K562 (cell line): ENCODE measurements around the gene MANBA. TPM values are rescaled to one million over a fixed set of nuclear protein-coding genes. Genes with fewer than 3 reads are reported as not detected.

ENCODE experiments used
- ATAC-seq: fragments of 200-7000 bp; cut with Tn5 transposase; 3 replicates; pipeline ENCODE4 v1.9.1; 2020; ENCODE audit warnings: moderate library complexity
- BruUV-seq: library from RNA; stranded (reverse); fragments of 400-500 nt; replicated peaks from 2 replicates; lab custom pipeline; 2021; lab: Mats Ljungman, UMichigan
- CTCF ChIA-PET: fragments of 300-600 bp; formaldehyde crosslinking; extraction: SDS; loops from one replicate; lab custom pipeline; 2021; ENCODE audit warnings: low intra/inter-chr PET ratio; lab: Yijun Ruan, JAX
- POLR2A ChIA-PET: fragments of 300-600, 350-650 bp; sonication (Branson Sonifier 250); formaldehyde crosslinking; extraction: SDS; loops from one replicate; lab custom pipeline; 2021; ENCODE audit warnings: antibody characterized with exemption, inconsistent platforms; lab: Yijun Ruan, JAX
- DNase-seq, 4 experiments: peaks; one replicate each; pipeline versions ENCODE4 v3.0.0 to v3.0.0-alpha.2; 2011 to 2018; ENCODE audit warnings: low spot score in 3 of 4, mixed read lengths in 3 of 4; ENCODE audit errors: extremely low read depth in 1 of 4
- FAIRE-seq: peaks from 2 replicates; lab custom pipeline; 2011; peaks lifted over from hg19 to GRCh38; lab: Jason Lieb, UNC
- H2AFZ ChIP-seq: 2 replicates; pipeline ENCODE4 v1.6.0; 2011; ENCODE audit warnings: low read depth, low read length, control low read depth, inconsistent platforms
- H3K27ac ChIP-seq: fragments of 200-600 bp; 3 replicates; pipeline ENCODE4 v1.8.0; 2011; ENCODE audit warnings: low read depth, mild to moderate bottlenecking, control low read depth, inconsistent platforms, low read length, moderate library complexity, mixed read lengths; ENCODE audit errors: extremely low read depth
- H3K27me3 ChIP-seq, 2 experiments: fragments of 300-600 bp in 1 of 2; 2 replicates in 1 of 2; 3 replicates in 1 of 2; pipeline versions ENCODE4 v1.6.0 to v1.8.0; 2011; ENCODE audit warnings: inconsistent platforms in 2 of 2, low read length in 2 of 2, mild to moderate bottlenecking in 1 of 2, mixed read lengths in 1 of 2, moderate library complexity in 1 of 2; ENCODE audit not compliant: control insufficient read depth in 2 of 2, insufficient read depth in 2 of 2
- H3K36me3 ChIP-seq: fragments of 300-600 bp; 3 replicates; pipeline ENCODE4 v1.8.0; 2011; ENCODE audit warnings: mild to moderate bottlenecking, low read length, inconsistent platforms; ENCODE audit not compliant: control insufficient read depth, insufficient read depth
- H3K4me1 ChIP-seq, 2 experiments: fragments of 200-600 bp in 1 of 2; replicated peaks in 1 of 2; 2 replicates in 1 of 2; 3 replicates in 1 of 2; pipeline versions ENCODE4 v1.5.1 to v1.8.0; 2011; ENCODE audit warnings: inconsistent platforms in 2 of 2, low read length in 2 of 2, mild to moderate bottlenecking in 1 of 2, mixed read lengths in 1 of 2, moderate library complexity in 1 of 2; ENCODE audit not compliant: control insufficient read depth in 2 of 2, insufficient read depth in 2 of 2
- H3K4me2 ChIP-seq: 2 replicates; pipeline ENCODE4 v1.6.1; 2011; ENCODE audit warnings: low read length, control low read depth, inconsistent platforms, mixed read lengths; ENCODE audit not compliant: insufficient read depth
- H3K4me3 ChIP-seq: fragments of 200-600 bp; sonication (generic), shearing (Covaris generic); 2 replicates; pipeline ENCODE4 v1.5.1; 2016; ENCODE audit warnings: control low read depth, inconsistent platforms
- H3K79me2 ChIP-seq: fragments of 200-600 bp; 3 replicates; pipeline ENCODE4 v1.8.0; 2011; ENCODE audit warnings: low read length, inconsistent platforms; ENCODE audit not compliant: control insufficient read depth, insufficient read depth
- H3K9ac ChIP-seq, 2 experiments: 2 replicates each; pipeline versions ENCODE4 v1.6.0 to v1.6.1; 2011; ENCODE audit warnings: low read depth in 2 of 2, low read length in 2 of 2, control low read depth in 1 of 2, inconsistent platforms in 1 of 2, mild to moderate bottlenecking in 1 of 2, mixed read lengths in 1 of 2; ENCODE audit not compliant: insufficient read depth in 1 of 2
- H3K9me1 ChIP-seq: one replicate; pipeline ENCODE4 v1.6.0; 2011; ENCODE audit warnings: inconsistent platforms, mild to moderate bottlenecking, low read length, moderate library complexity; ENCODE audit not compliant: control insufficient read depth, insufficient read depth
- H3K9me3 ChIP-seq: replicated peaks from 2 replicates; pipeline ENCODE4 v1.5.1; 2011; ENCODE audit warnings: low read depth, low read length, inconsistent platforms; ENCODE audit not compliant: control insufficient read depth, insufficient read depth
- H4K20me1 ChIP-seq: replicated peaks from 2 replicates; pipeline ENCODE4 v1.6.1; 2011; ENCODE audit warnings: low read length, inconsistent platforms, mixed read lengths; ENCODE audit not compliant: control insufficient read depth, insufficient read depth
- ARID4B ChIP-seq: sonication (generic); formaldehyde crosslinking; IDR thresholded peaks from 2 replicates; pipeline ENCODE4 v1.8.0; 2022; ENCODE audit warnings: mild to moderate bottlenecking, missing genetic modification reagents
- CREB1 ChIP-seq, 2 experiments: sonication (generic) in 1 of 2; formaldehyde crosslinking in 1 of 2; IDR thresholded peaks; 2 replicates each; pipeline versions ENCODE4 v1.6.1 to v1.8.0; 2012 to 2022; ENCODE audit warnings: inconsistent platforms in 1 of 2, mild to moderate bottlenecking in 1 of 2, missing genetic modification reagents in 1 of 2, moderate library complexity in 1 of 2
- FOXJ2 ChIP-seq: fragments of 200-800 bp; sonication (Bioruptor generic); IDR thresholded peaks from 2 replicates; pipeline ENCODE4 v1.6.1; 2016; ENCODE audit warnings: missing genetic modification characterization, missing compliant biosample characterization
- FOXK1 ChIP-seq: sonication (generic); formaldehyde crosslinking; IDR thresholded peaks from 2 replicates; pipeline ENCODE4 v1.8.0; 2022; ENCODE audit warnings: missing genetic modification reagents, mild to moderate bottlenecking, borderline replicate concordance
- HMG20A ChIP-seq: fragments of 450-650 bp; formaldehyde crosslinking; conservative IDR thresholded peaks from 2 replicates; pipeline ENCODE4 v1.4.0; 2020; ENCODE audit warnings: mild to moderate bottlenecking, mixed read lengths
- ILF3 ChIP-seq: fragments of 450-650 bp; IDR thresholded peaks from 2 replicates; pipeline ENCODE4 v1.6.1; 2018; ENCODE audit warnings: antibody characterized with exemption, mild to moderate bottlenecking, moderate library complexity, borderline replicate concordance
- KAT8 ChIP-seq: fragments of 450-650 bp; IDR thresholded peaks from 2 replicates; pipeline ENCODE4 v1.6.1; 2016; ENCODE audit warnings: low read depth, mild to moderate bottlenecking
- KDM1A ChIP-seq, 2 experiments: fragments of 450-650 bp; IDR thresholded peaks; 2 replicates each; pipeline ENCODE4 v1.6.1; 2016; ENCODE audit warnings: mild to moderate bottlenecking in 2 of 2
- MCM3 ChIP-seq: fragments of 450-650 bp; IDR thresholded peaks from 2 replicates; pipeline ENCODE4 v1.6.1; 2016
- MYNN ChIP-seq, 2 experiments: sonication (generic); formaldehyde crosslinking in 1 of 2; IDR thresholded peaks; 2 replicates each; pipeline versions ENCODE4 v1.5.0 to v1.6.1; 2016 to 2020; ENCODE audit warnings: antibody characterized with exemption in 1 of 2, missing genetic modification reagents in 1 of 2
- NFYB ChIP-seq: IDR thresholded peaks from 2 replicates; pipeline ENCODE4 v1.6.1; 2011; ENCODE audit warnings: mild to moderate bottlenecking, moderate library complexity; ENCODE audit not compliant: insufficient read length; ENCODE audit errors: extremely low read depth
- RBM34 ChIP-seq: fragments of 200-400 bp; formaldehyde crosslinking; IDR thresholded peaks from 2 replicates; pipeline ENCODE4 v1.6.1; 2018; ENCODE audit warnings: low read length, borderline replicate concordance; ENCODE audit not compliant: insufficient read depth
- SLC30A9 ChIP-seq: fragments of 250-450 bp; sonication (Bioruptor Pico); IDR thresholded peaks from 2 replicates; pipeline ENCODE4 v1.8.0; 2022; ENCODE audit warnings: mild to moderate bottlenecking, moderate library complexity
- SMAD1 ChIP-seq: fragments of 150-350 bp; IDR thresholded peaks from 2 replicates; pipeline ENCODE4 v1.6.1; 2014; ENCODE audit warnings: low read length, low read depth; ENCODE audit not compliant: partially characterized antibody
- TEAD2 ChIP-seq: fragments of 450-650 bp; IDR thresholded peaks from 2 replicates; pipeline ENCODE4 v1.6.1; 2016; ENCODE audit warnings: missing genetic modification characterization, control low read depth, missing compliant biosample characterization
- ZBED1 ChIP-seq: IDR thresholded peaks from 2 replicates; pipeline ENCODE4 v1.6.1; 2014
- ZNF232 ChIP-seq: sonication (generic); formaldehyde crosslinking; IDR thresholded peaks from 2 replicates; pipeline ENCODE4 v1.8.0; 2022; ENCODE audit warnings: mild to moderate bottlenecking, missing genetic modification reagents
- ZNF395 ChIP-seq: fragments of 200-800 bp; sonication (Bioruptor generic); IDR thresholded peaks from 2 replicates; pipeline ENCODE4 v1.6.1; 2017; ENCODE audit warnings: missing genetic modification characterization, missing compliant biosample characterization
- WGBS: fragments of 100-300 bp; shearing (Covaris generic); methylation state at CpG from one replicate; pipeline ENCODE4 v1.1.6; 2016; ENCODE audit warnings: low coverage, mixed read lengths; ENCODE audit not compliant: insufficient coverage; ENCODE audit errors: missing lambda C conversion rate; 5-methylcytosine and 5-hydroxymethylcytosine counted together
- in situ Hi-C: fragments of 300-500 bp; cut with MboI; formaldehyde crosslinking; loops from 4 replicates; pipeline ENCODE4 v1.15.0; 2018; ENCODE audit warnings: inconsistent platforms, mixed read lengths
- intact Hi-C: fragments of 100-400 bp; cut with micrococcal nuclease; formaldehyde crosslinking; loops from 2 replicates; pipeline ENCODE4 v1.14.2; 2022
- polyA plus RNA-seq, 8 experiments: library from polyadenylated mRNA; depleted of rRNA in 4 of 8; stranded (reverse) in 5 of 8; unstranded in 3 of 8; fragments of >200 nt; fragmentation: Nextera tagmentation in 2 of 8; fragmentation: Illumina TruSeq in 1 of 8; extraction: Ambion mirVana in 2 of 8; extraction: Trizol in 1 of 8; gene quantifications; 2 replicates each; pipeline versions ENCODE4 v1.2.1 to v1.2.3, GENCODE V29; 2011 to 2014; ENCODE audit warnings: inconsistent platforms in 1 of 8, missing spikeins in 1 of 8
- total RNA-seq, 7 experiments: library from RNA; depleted of rRNA in 6 of 7; stranded (reverse); fragments of >200 nt in 6 of 7; fragmentation: Illumina TruSeq in 2 of 7; extraction: Trizol in 2 of 7; gene quantifications; 2 replicates each; pipeline versions ENCODE4 v1.2.1 to v1.2.3, GENCODE V29; 2011 to 2021; ENCODE audit warnings: low replicate concordance in 1 of 7

Gene MANBA
- total and polyA plus RNA-seq, 9 of the 15 experiments (the other 6 are each of a cell fraction or from before 2014, with no cell fraction given) = 1.8 to 12.9 (median 7.7) TPM

GRCh38 chr4:102586002-102586643 is 174.6 kb downstream of the MANBA start:
- CTCF ChIA-PET = no interaction called here
- no peak overlapping the region for H2AFZ ChIP-seq
- no TSS peak for BruUV-seq
- ATAC-seq (no peak), DNase-seq (no peak), FAIRE-seq (no peak)
- WGBS = 61% methylated on average over 4 of the region's 4 CpGs
- H3K27ac ChIP-seq = no peak overlapping the region
- H3K9me1 ChIP-seq = no peaks in the 10 kb centered on the region
- peaks cover 7% of the 10 kb centered on the region; the same call in 1 of the 3 replicates for H3K36me3 ChIP-seq
- H3K9ac ChIP-seq = no peak overlapping the region
- no peak overlapping the region for H3K4me3 ChIP-seq
- no peaks in the 10 kb centered on the region for H3K9me3 ChIP-seq
- H3K4me2 ChIP-seq = no peak overlapping the region
- H4K20me1 ChIP-seq = no peaks in the 10 kb centered on the region
- in situ Hi-C loops = no loop called here
- POLR2A ChIA-PET = interaction anchor here (0.7 kb wide), 1 partner anchor 1263 kb away, joined by 3 read pairs; no protein-coding TSS in a partner anchor
- H3K79me2 ChIP-seq = no peaks in the 10 kb centered on the region
- intact Hi-C loops = no loop called here
- no peaks in the 10 kb centered on the region for H3K27me3 ChIP-seq
- no peaks in the 10 kb centered on the region for H3K4me1 ChIP-seq
- no peak for TF ChIP-seq CREB1 (IDR thresholded peaks at IDR 0.05)
- TF ChIP-seq CREB1 (CRISPR knock-in tag; IDR thresholded peaks at IDR 0.05) = no peak
- no peak for TF ChIP-seq TEAD2 (tag)
- no peak for TF ChIP-seq HMG20A (CRISPR knock-in tag)
- no peak for TF ChIP-seq ILF3
- no peak for TF ChIP-seq ZBED1
- no peak for TF ChIP-seq SLC30A9 (CRISPR knock-in tag)
- no peak for TF ChIP-seq MCM3
- TF ChIP-seq ZNF395 (CRISPR knock-in tag) = no peak
- TF ChIP-seq FOXK1 (CRISPR knock-in tag) = no peak
- TF ChIP-seq RBM34 = no peak
- TF ChIP-seq NFYB = no peak
- TF ChIP-seq KDM1A (IDR thresholded peaks at IDR 0.05) = no peak
- no peak for TF ChIP-seq ZNF232 (CRISPR knock-in tag)
- no peak for TF ChIP-seq MYNN (IDR thresholded peaks at IDR 0.05)
- no peak for TF ChIP-seq MYNN (CRISPR knock-in tag; IDR thresholded peaks at IDR 0.05)
- no peak for TF ChIP-seq ARID4B (CRISPR knock-in tag)
- no peak for TF ChIP-seq FOXJ2 (tag)
- no peak for TF ChIP-seq KAT8
- TF ChIP-seq SMAD1 = no peak
